Occipital lobe (tissue), 2 donors: ENCODE measurements around the gene TUBD1. TPM values are rescaled to one million over a fixed set of nuclear protein-coding genes. Genes with fewer than 3 reads are reported as not detected.
"Not testable (repeated sequence)": the region's sequence is repeated elsewhere in the genome, so short reads cannot be mapped to it uniquely, and the experiment has no call there.

Source experiments
- DNase-seq: peaks from one replicate; lab custom pipeline; 2025; lab: John Stamatoyannopoulos, UW
- total RNA-seq: library from RNA; depleted of rRNA; stranded (reverse); fragments of >200 nt; gene quantifications from one replicate; pipeline ENCODE4 v1.2.3, GENCODE V29; 2014

The TUBD1 gene
- total RNA-seq, 1 donor from 2014 or later = 9.8 TPM

DNA sequence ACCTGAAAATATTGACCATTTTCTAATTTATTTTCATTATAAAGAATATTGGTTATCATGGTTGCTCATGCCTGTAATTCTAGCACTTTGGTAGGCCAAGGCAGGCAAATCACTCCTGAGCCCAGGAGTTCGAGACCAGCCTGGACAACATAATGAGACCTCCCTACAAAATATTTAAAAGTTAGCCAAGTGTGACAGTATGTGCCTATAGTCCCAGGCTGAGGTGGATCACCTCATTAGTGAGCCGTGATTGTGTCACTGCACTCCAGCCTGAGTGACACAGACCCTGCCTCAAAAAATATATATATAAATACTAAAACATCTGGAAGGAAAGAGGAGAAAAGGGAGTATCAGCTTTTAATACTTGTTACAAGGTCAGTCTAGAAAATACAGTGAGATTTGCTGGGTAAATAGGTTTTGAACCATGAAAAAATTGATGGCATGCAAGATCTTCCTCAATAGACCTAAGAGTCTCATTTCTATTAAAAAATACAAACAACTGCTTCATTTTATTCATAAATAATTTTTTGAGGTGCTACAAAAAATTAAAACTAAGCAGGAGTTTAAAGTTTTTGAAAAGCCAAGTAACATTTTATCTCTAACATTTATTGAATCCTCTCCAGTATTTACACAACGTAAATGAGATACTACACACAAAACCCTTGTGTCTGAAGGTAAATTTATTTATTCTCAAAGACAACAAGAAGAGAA is 47.7 kb downstream of the TUBD1 start:
- no peak for DNase-seq

DNA sequence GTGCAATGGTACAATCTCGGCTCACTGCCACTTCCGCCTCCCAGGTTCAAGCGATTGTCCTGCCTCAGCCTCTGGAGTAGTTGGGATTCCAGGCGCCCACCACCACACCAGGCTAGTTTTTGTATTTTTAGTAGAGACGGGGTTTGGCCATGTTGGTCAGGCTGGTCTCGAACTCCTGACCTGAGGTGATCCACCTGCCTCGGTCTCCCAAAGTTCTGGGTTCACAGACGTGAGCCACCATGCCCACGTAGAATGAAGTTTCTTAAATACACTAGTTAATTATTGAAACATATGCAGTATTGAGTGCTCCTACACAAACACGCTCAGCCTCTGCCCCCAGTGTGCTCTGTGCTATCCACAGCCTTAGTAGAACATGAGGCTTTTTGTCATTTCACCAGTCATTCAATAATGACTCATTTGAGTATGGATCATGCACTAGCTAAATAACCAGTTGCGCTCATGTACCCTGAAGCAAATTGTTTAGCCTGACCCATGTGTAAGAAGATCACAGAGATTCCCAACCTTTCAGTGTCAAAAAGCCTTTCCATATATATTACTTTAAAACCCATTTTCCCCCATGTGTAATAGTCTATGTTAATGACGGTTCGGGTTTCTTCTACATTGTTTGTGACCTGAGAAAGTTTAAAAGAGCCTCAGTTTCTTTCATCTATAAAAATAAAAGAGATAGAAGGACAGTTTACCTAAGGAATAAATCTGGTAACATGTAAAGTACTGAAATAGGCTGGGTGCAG is 49.7 kb downstream of the TUBD1 start:
- DNase-seq = no peak

DNA sequence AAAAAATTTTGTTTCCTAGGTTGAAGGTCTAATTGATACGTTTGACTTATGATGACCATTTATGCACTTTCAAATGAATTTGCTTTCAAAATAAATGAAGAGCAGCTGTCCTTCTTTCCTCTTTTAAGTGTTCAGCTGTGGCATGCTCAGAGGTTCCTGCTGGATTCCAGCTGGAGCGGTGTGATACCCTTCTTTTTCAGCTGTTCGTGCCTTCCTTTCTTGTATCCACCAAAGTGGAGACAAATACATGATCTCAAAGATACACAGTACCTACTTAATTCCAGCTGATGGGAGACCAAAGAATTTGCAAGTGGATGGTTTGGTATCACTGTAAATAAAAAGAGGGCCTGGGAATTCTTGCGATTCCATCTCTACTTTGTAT is 50.9 kb downstream of the TUBD1 start:
- DNase-seq = not testable (repeated sequence)

DNA sequence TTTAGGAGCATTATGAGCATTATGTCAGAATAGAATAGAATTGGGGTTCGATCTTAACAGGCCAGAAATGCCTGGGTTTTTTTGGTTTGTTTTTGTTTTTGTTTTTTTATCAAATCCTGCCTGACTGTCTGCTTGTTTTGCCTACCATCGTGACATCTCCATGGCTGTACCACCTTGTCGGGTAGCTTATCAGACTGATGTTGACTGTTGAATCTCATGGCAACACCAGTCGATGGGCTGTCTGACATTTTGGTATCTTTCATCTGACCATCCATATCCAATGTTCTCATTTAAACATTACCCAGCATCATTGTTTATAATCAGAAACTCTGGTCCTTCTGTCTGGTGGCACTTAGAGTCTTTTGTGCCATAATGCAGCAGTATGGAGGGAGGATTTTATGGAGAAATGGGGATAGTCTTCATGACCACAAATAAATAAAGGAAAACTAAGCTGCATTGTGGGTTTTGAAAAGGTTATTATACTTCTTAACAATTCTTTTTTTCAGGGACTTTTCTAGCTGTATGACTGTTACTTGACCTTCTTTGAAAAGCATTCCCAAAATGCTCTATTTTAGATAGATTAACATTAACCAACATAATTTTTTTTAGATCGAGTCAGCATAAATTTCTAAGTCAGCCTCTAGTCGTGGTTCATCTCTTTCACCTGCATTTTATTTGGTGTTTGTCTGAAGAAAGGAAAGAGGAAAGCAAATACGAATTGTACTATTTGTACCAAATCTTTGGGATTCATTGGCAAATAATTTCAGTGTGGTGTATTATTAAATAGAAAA is 51.5 kb downstream of the TUBD1 start:
- not testable (repeated sequence) for DNase-seq

GRCh38 chr17:59840329-59841090 is 52.2 kb downstream of the TUBD1 start:
- no peak for DNase-seq

DNA sequence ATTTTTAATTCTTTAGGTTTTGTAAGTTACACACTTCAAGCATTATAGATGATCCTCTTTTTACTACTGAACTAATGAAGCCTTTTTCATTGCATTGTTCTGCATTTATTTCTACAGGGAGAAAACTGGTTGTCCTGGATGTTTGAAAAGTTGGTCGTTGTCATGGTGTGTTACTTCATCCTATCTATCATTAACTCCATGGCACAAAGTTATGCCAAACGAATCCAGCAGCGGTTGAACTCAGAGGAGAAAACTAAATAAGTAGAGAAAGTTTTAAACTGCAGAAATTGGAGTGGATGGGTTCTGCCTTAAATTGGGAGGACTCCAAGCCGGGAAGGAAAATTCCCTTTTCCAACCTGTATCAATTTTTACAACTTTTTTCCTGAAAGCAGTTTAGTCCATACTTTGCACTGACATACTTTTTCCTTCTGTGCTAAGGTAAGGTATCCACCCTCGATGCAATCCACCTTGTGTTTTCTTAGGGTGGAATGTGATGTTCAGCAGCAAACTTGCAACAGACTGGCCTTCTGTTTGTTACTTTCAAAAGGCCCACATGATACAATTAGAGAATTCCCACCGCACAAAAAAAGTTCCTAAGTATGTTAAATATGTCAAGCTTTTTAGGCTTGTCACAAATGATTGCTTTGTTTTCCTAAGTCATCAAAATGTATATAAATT is 53.0 kb downstream of the TUBD1 start:
- DNase-seq = no peak

GRCh38 chr17:59838052-59838916 is 54.5 kb downstream of the TUBD1 start:
- no peak for DNase-seq

DNA sequence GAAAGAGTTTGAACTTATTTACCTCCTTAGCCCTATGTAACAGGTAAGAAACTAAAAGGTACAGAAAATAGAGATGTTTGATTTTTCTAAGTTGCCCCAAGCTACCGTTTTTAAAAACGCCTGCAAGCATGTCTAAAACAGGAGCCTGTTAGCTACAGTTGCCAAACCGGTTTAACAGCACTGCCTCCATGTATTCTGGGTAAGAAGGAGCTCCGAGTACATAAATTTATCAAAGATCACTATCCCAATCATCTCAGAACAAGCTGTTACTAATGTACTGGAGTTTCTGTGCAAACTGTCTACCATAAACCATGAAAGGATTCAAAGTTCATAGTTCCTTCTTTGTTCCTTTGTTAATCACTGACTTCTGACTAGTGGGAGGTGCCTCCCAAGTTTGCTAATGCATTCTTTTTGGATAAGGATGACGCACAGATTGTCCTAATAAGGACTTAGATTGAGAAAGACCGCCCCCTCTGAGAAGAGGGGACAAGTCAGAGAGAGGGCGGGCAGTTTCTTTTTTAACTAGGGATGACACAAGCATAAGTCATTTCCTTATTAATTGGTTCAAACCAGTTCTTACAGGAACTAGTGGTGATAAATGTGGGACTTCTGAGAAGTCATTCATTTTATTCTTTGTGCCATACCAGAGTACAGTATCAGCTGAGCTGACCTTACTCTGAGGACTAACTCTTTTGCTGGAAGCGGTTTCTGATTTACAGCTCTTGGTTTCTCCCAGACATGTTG is 55.3 kb downstream of the TUBD1 start:
- no peak for DNase-seq

- DNase-seq = no peak
These were observed 59.8 kb downstream of the TUBD1 start for GRCh38 chr17:59832883-59833379.

DNA sequence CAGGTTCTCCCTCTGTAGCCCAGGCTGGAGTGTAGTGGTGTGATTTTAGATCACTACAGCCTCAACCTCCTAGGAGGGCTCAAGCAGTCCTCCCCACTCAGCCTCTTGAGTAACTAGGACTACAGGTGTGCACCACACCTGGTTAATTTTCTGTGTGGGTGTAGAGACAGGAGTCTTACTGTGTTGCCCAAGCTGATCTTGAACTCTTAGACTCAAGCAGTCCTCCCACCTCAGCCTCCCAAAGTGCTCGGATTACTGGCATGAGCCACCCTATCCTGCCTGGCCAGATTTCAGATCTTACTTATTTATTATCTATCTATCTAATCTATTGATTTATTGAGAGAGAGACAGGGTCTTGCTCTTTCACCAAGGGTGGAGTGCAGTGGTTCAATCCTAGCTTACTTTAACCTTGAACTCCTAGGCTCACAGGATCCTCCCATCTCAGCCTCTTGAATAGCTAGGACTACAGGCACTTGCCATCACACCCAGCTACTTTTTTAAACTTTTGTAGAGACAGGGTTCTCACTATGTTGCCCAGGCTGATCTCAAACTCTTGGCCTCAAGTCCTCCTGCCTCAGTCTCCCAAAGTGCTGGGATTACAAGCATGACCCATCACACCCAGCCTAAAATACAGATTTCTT is 61.8 kb downstream of the TUBD1 start:
- no peak for DNase-seq

GRCh38 chr17:59830007-59830630 is 62.6 kb downstream of the TUBD1 start:
- DNase-seq = no peak

DNA sequence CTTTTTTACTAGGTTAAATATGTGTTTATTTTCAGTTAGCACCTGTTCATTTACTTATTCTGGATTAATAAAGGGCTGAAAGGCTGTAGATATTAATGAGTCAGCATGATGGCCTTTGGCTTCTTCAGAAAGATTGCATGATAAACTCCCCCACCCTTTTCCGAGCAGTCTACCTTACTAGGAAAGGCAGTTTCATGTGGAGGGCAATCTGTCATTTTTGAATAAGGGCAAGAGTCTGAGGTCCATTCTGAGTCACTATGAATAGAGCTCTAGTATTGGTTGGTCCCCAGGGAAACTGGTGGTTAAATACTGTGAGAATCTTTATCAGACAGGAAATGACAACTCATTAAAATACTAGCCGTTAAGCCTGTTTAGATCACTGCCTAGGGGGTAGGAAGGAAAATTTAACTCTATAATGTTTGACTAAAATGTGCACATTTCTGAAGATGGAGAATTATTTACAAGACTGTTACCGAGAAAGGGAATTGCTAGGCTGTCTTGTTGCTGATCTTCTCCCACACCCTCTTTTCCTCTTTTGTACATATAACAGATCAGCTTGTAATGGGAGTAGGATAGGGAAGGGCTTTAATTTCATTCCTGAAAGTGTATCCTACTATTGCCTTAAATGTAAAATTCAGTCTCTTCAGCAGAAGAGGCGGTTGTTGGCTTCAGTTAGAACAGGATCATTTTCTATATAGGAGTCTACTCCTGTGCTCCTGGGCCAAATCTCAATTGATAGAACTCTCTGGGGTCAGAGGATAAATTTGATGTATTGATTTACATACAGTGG is 63.3 kb downstream of the TUBD1 start:
- DNase-seq = no peak

- not testable (repeated sequence) for DNase-seq
These were observed 63.9 kb downstream of the TUBD1 start for GRCh38 chr17:59828819-59829216.

DNA sequence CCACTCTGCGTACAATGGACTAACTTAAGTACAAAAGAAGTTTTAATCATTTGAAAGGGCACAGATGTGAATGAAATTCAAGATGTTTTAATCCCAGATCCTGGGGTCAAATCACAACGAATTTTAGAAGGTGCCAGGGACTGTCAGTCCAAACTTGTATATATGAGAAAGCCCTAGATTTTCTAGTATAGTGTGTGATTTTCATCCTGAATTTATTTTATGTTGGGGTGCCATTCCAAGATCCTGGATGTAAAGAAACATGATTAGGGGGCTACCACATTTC is 64.3 kb downstream of the TUBD1 start:
- DNase-seq = no peak

- no peak for DNase-seq
These were observed 64.8 kb downstream of the TUBD1 start for GRCh38 chr17:59827721-59828477.

DNA sequence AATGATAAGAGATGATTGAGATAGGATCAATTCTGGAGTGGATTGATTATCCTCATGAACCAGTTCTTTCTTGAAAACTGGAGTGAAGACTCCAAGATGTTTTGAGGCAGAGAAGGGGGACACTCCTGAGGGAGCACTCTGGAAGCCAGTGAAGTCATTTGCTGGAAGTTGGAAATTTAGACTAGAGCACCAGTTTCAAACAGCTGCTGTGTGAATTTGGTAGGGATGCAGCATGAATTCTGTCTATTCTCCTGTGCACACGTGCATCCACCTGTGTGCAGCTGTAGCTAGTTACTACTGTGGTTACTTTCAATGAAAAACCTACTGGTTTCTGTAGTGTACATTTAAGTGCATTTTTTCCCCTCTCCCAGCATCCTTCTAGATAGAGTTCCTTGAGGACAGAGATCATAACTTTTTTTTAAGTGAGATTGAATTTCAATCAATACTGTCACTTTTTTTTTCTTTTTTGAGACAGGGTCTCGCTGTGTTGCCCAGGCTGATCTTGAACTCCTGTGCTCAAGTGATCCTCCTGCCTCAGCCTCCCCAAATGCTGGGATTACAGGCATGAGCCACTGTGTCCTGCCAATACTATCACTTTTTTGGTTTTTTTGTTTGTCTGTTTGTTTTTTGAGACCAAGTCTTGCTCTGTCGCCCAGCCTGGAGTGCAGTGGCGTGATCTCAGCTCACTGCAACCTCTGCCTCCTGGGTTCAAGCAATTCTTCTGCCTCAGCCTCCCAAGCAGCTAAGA is 65.9 kb downstream of the TUBD1 start:
- DNase-seq = no peak
